Activated CD4-positive, alpha-beta T cell treated with anti-CD3 and anti-CD28 coated beads for 1 hour (primary cell): ENCODE measurements around the gene ZNHIT3.
"Not testable (repeated sequence)": the region's sequence is repeated elsewhere in the genome, so short reads cannot be mapped to it uniquely, and the experiment has no call there.

Source experiments
- DNase-seq: peaks from one replicate; pipeline ENCODE4 v3.0.0-alpha.2; 2020

The ZNHIT3 gene

DNA sequence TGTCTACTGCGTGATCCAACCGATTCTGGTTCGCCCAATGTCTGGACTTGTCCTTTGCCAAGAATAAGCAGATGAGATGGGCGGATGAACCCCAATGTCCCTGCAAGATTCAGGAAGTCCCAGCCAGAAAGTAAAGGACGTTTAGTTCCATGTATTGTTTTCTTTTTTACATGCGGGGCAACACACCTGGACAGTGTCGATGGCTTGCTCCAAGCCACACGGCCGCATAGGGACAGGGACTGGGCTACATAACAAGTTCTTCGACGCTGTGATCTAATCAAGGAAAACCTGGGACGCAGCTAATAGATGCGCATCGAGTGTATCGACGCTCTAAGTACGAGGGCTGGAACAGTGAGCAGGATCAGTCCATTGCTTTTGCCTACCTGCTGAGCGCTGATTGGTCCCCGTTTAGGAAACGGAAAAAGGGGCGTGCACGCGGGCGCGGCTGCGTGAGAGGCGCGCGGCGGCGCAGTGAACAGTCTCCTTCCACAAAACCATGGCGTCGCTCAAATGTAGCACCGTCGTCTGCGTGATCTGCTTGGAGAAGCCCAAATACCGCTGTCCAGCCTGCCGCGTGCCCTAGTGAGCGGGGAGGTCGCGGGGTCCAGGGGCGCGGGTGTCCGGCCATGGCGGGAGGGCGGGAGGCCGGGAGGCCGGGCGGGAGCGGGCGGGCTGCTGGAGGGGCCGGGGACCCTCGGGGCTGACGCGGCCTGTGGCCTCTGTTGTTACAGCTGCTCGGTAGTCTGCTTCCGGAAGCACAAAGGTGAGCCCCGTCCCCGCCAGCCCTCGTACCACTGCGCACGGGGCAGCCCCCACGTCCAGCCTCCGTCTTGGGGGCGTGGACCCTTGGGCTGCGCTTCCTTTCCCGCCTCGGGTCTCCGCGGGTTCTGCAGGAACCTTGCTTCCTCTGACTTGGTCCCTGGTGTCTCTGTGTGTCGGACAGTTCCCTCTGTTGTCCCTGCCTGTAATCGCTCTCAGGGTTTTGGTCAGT is at the start of gene ZNHIT3:
TSS of gene ZNHIT3 (plus strand) at position 478 of the 991 bp plus-strand sequence. CDS start at position 497, 19 bp downstream.
- DNase-seq = peak; percentile 84

DNA sequence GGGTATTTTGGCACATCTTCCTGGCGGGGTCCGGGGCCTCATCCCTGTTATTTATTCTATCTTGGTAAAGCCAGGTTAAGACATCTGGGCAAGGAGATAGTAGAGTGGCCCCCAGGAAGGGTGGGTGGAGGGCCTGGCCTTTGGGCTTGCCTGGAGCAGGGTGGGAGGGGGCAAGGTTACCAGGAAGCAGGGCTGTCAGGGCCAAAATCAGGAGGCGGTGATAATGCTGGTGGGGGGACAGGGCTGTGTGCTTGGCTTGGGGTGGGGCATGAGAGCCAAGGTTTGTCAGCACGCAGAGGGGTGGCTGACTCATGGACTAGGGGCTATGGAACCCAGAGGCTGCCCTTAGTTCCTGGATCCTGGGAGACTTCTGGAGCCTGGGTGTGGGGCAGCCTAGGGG is 44.7 kb upstream of the ZNHIT3 start:
- not testable (repeated sequence) for DNase-seq

DNA sequence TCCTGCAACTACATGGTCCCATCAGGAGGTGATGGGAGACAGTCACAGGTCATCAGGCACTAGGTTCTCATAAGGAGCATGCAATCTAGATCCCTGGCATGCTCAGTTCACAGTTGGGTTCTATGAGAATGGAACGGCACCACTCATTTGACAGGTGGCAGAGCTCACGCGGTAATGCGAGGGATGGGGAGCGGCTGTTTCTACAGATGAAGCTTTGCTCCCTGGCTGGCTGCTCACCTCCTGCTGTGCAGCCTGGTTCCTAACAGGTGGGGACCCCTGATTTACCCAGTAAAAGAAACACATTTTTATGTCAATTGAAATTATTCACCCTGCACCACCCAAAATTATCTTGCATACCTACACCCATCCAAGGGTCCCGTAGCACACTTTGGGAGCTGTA is 42.7 kb upstream of the ZNHIT3 start:
- DNase-seq = no peak

DNA sequence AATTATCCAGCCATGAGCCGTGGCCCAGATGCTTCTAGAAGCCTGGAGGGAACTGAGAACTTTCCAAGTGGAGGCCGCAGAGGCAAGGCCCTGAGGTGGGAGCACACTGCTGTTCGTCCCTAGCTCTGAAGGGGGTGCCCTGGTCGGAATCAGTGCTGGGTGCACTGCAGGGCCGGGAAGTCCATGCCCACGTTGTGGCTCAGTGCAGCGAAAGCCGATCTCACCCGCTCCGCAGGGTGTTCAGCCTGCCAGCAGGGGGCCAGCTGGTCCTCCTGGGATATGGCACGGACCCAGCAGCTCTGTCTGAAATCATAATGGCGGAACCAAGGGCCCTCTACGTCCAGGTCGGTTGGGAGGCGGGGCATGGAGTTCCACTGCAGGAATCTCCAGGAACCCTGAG is 36.5 kb upstream of the ZNHIT3 start:
- DNase-seq = not testable (repeated sequence)

DNA sequence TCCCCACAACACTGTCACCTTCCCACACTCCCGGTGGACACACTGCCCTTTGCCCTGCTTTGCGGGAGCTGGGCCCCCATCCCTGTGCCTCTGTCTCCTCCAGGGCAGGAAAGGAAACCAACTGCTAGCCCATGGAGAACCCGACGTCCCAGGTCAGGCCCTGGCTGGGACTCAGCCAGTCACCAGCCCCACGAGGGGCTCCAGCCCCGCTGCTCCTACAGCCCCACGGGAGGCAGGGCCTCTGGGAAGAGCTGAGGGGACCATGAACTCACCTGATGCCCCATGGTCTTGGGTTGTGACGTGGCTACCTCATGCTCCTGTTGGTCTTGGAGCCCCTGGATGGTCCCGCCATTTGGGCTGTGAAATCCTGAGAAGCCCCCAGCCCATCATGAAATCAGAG is 33.6 kb upstream of the ZNHIT3 start:
- DNase-seq = not testable (repeated sequence)

DNA sequence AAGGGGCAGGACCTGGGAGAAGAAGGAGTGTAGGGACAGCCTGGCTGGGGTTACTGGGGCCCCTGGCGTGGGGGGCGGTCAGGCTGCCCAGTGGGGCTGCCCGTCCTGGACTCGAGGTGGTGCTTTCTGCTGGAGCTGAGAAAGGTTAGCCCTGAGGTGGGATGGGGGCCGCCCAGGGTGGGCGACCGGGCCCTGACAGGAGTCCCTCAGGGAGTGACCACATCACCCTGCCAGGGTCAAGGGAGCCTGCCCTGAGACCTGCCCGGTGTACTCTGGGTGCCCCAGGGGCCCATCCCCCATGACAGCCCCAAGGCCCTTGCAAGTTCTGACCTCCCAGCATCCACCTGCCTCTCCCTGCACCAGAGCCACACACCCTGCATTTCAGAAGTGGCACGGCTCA is 28.8 kb upstream of the ZNHIT3 start:
- not testable (repeated sequence) for DNase-seq

DNA sequence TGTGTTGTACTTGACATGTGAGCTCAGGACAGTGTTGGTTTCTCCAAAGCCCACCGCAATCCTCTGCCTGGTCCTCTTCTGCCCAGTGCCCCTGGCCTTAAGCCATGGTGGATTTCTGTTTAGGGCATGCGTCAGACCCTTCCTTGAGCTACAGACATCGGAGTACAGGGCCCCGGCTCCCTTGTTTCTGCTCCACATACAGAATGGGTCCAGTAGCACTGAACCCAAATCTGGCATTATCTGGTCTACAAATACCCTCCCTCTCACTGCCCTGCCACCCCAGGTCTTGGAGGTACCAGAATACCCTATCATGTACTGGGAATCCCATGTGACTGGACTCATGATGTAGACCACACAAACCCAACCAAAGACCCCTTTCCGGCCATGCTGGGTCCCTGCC is 27.4 kb upstream of the ZNHIT3 start:
- no peak for DNase-seq

DNA sequence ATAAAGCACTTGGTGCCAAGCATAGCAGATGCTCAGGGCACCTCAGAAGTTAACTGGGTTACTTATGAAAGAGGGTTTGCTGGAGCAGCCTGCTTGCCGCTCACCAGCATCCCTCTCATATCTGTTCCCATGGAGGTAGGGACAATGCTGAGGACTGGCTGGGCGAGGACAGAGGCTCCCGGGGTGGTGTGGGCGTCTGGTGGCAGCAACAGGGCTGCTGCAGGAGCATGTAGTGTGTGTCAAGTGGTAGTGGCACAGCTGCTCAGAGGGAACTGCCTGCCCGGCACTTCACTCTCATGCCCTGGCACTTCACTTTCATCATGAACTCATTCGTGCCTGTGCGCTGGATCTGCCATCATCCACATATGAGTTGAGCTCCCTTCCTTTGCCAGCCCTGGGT is 26.9 kb upstream of the ZNHIT3 start:
- DNase-seq = no peak

DNA sequence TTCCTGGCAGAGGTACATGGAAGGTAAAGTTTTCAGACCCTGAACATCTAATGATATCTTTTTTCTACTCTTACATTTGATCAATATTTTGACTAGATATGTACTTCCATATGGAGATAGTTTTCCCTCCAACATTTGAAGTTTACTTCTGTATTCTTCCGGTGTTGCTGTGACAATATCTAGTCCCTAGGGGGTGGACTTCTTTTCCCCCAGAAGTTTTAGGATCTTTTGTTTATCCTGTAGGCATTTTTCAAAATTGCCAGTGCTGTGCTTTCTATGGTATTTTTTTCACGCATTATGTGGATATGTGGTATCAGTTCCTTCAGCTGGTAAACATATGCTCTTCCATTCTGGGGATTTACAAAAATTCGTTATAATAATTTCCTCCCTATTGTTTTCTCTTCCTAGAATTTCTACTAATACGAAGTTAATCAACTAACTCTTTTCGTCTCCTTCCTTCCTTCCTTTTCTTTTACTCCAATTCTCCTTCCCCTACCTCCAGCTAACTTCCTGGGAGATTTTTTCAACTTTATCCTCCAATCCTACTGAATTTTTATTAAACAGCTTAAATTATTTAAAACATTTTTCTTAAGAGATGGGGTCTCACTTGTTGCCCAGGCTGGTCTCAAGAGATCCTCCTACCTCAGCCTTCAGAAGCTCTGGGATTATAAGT is 26.1 kb upstream of the ZNHIT3 start:
- no peak for DNase-seq

DNA sequence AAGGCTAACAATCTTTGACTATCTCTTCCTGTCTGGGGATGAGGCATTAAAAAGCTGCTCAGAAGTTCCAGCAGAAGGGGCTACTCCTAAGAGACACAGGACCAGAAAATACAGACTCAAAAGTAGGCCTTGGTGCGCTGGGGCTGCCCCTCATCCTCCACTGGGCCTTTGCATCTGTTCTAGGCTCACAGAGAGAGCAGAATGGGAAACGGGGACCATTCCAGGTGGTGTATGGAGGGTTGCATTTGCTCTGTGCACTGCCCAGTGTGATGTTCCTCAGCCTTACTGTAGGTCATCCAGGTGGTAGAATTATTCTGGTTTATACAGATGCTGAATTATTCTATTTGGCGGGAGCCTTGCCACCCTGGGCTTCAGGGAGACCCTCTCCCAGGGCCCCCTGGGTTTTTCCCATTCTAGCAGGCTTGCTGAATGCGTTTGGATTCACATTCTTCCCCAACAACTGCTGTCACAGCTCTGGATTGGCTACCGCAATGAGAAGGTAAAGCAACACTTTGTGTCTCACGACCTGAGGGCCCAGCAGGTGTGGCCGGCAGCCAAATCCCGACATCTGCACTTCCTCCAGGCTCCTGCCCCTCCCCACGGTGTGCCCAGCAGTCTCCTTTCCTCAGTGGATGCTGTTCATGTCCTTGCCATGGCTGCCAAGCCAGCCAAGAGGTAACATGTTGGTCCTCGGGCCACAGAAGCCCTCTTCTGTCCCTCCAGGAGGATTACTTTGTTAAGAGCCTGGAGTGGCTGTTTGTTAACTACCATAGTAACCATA is 25.0 kb upstream of the ZNHIT3 start:
- no peak for DNase-seq

DNA sequence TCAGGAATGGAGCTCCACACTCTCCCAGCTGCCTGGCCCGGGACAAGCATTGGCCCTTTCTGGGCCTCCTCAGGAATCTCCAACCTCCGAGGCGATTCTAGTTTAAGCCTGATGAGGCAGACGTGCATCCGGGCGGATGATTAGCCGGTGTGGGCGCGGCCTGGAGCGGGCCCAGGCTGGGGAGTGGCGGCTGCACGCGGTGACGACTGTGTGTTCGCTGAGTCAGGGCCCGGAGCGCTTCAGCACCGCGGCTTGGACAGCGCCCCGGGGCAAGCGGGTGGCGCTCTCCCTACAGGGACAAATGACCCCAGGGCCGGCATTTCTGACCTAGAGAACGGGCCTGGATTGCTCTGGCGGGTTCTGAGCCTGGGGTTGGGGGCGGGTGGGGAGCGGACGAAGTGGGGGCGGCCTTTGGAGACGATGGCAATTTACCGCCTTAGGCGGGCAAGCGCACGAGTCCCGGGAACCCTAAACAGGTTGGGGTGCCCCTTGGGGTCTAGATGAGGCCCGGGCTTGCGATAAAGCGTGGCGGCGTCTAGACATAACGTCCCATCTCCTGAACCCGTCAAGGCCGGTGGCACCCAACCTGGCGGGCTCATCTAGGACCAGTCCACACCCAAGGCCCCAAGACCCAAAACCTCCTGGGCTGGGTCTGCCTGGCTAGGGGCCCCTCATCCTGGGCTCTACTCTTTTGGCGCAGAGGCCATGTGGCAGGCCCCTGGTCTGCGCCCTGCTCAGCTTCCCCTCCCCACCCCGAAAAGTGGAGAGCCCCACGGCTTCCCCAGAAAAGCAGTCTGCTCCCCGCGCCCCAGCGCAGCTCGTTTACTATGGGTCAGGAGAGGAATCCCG is 22.3 kb upstream of the ZNHIT3 start:
- no peak for DNase-seq

DNA sequence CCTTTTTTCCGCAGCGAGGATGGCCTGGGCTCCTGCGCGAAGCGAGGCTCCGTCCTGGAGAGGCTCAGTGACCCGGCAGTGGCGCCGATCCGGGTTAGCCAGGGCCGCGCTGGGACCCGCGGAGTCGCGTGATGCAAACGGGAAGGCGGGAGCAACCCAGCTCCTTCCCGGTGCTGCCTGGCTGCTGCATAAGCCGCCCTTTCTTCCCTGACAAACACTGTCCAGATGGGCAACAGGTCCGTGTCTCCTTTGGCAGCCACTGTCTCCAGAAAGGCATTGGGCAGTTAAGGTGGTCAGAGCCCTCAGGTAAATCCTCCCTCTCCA is 21.8 kb upstream of the ZNHIT3 start:
- DNase-seq = no peak

DNA sequence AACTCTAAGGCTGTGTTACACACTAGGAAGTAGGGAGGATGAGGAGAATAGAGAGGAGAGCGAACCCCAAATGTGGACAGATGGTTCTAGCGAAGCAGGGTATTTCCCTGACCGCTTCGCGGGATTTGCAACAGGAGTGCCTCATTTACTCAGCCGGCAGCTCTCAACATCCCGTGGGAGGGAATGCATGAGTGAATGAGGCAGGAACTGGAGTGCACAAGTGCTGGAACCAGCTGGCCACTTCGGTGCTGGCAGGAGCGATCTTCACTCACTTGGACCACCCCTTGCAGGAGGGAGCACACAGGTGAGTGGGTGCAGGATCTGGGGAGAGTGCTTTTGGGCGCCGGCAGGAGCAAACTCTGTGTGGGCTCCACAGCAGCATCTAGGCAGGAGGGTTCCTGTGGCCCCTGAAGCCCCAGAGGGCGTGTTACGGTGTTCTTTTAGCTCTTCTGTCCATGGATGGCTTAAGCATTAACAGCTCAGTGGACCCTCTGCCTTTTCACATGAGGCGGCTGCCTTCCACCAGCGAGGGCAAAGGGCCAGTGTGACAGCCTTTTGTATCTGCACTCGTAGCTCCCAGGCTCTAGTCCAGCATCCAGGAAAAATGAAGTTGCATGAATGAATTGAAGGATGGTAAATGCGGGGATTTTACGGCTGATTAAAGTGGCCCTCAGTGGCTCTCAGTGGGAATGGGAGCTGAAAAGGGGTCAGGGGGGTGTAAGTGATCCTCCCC is 17.4 kb upstream of the ZNHIT3 start:
- no peak for DNase-seq

DNA sequence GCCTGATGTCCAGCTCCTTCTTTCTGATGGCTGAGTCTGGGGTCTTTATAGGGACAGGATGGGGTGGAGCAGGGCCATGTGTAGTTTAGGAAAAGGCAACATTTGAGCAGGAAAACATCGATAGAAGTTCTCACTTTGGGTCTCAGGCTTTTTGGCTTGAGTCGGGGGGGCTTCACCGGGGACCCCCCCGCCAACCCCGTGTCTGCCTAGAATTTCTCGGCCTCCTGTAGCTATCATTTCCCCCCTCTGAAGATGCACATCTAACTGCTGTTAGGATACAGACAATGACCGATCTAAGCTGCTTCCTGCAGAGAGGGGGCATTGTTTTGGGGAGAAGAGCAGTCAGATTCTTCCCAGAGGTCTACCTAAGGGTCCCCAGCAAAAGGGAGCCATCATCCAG is 16.7 kb upstream of the ZNHIT3 start:
- DNase-seq = no peak

DNA sequence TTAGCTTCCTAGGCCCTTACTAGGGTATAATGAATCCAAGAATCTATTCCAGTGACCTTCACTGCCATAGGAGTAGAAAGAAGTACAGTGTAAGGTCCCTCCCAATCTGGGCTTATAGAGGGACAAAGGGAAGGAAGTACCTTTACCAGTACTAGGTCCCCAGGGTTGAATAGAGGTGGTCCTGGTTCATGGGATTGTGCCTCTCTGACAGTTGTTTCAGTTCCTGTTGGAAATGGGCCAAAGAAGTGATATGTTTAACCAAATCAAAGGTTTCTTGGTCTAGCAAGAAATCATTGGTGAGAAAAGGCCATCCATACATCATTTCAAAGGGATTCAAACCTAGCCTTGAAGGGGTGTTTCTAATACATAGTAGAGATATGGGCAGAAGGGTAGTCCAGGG is 16.0 kb upstream of the ZNHIT3 start:
- no peak for DNase-seq

DNA sequence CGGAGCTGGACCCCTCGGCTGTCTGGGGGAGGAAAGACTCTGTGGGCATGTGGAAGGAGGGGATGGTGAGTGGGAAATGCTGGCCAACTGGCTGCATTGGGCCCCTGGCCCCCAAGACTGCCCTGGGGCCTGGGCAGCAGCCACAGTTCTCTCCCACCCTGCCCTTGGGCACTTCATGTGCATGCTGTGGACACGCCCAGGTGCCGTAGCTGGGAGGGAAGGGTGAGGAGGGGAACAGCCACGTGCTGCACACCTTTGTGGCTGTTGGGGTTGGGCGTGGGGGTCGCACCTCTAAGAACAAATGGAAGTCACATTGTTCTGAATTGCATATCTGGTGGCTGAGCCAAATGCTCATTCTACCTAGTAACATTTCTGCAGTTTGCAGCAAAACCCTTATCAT is 11.9 kb upstream of the ZNHIT3 start:
- DNase-seq = no peak

DNA sequence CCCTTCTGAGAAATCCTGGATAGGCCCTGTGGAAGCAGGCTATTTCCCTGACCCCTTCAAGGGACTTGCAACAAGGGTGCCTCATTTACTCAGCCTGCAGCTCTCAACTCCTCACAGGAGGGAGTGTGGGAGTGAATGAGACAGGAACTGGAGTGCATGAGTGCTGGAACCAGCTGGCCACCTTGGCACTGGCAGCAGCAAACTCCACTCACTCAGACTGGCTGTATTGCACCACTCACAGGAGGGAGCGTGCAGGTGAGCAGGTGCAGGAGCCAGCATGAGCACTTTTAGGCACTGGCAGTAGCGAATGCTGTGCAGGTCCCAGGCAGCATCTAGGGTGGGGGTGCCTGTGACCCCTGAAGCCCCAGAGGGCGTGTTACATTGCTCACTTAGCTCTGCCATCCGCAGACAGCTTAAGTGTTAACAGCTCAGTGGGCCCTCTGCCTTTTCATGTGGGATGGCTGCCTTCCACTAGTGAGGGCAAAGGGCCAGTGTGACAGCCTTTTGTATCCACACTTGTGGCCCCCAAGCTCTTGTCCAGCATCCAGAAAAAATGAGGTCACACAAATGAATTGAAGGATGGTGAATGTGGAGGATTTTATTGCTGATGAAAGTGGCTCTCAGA is 11.0 kb upstream of the ZNHIT3 start:
- DNase-seq = no peak

DNA sequence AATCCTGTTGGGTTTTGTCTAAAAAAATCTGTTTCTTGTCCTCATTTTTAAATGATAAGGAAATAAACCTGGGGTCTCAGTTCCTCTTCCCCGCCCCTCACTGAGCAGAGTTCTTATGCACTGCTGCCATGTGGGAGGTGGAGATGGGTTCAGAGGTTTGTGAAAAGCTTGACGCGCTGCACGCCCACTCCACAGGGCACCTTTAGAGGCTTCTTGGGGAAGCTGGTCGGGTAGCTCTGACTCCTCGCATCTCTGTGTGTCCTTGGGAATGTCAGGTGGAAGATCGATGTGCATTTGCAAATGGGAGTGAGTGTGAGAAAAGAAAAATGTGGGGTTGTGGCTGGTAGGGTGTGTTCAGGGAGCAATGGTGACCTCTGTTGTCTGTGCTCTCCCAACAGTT is 4.7 kb upstream of the ZNHIT3 start:
- no peak for DNase-seq

DNA sequence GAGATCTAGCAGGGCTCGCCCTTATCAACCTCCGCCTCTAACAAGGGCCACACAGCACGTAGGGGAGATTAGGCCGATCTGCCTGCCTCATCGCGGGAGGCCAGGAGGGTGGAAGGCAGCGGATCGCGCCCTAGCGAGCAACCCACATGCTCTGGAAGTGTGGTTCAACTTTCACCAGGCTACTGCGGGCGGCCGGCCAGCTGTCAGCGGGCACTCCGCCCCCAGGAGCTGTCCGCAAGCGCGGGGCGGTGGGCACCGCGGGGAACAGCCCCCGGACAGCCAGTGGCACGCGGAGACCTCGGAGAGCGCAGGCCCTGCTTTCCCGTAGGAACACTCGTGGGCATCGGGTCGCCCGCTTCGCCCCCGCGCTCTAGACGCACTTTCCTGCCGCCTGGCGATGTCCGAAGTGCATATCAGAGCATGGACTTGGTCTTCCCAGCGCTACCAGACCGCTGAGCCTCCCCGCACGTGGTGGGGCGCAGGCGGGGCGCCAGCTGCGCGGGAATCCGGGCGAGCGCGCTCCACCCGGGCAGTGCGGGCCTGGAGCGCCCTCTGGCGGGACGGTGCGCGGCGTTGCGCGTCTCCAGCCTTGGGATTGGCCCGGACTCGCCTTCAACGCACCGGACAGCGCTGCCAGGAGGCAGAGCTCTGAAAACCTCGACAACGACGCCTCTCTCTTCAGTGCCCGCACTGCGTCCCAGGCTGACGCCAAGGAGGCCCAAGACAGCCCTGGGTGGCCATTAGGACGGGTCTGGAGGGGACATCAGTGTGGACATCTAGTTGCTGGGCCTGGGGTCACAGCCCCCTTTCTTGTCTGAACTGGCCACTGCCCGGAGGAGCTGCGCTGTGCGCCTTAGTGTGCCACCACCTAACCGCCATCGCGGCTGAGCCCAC is 3.6 kb upstream of the ZNHIT3 start:
- DNase-seq = peak; percentile 61

DNA sequence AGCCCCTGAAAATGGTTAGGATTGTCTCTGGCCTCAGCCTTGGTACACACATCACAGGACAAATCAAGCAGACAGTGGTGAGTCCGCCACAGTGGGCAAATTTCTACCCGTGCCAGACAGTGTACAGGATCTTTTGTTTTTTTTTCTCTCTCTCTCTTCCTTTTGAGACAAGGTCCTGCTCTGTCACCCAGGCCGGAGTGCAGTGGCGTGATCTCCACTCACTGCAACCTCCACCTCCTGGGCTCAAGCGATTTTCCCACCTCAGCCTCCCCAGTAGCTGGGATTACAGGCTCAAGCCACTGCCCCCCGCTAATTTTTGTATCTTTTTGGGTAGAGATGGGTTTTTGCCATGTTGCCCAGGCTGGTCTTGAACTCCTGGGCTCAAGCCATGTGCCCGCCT is 2.5 kb upstream of the ZNHIT3 start:
- DNase-seq = not testable (repeated sequence)
